ENCODE data around the gene KDM4E.

GRCh38 chr11:95033051-95033450 lies 8.0 kb downstream of the KDM4E start:
- TF ChIP-seq CTCF (IDR thresholded peaks at IDR 0.05) (no peak), POLR2A (IDR thresholded peaks at IDR 0.05) (no peak)

Data from adrenal gland (tissue), 5 donors.